GM12801 (cell line): ENCODE results near the gene EPYC.

Experiments
- CTCF ChIP-seq: IDR thresholded peaks from one replicate; pipeline ENCODE4 v1.5.1; 2011; ENCODE audit warnings: control low read depth; ENCODE audit not compliant: insufficient read length; ENCODE audit errors: extremely low read depth

The EPYC gene

DNA sequence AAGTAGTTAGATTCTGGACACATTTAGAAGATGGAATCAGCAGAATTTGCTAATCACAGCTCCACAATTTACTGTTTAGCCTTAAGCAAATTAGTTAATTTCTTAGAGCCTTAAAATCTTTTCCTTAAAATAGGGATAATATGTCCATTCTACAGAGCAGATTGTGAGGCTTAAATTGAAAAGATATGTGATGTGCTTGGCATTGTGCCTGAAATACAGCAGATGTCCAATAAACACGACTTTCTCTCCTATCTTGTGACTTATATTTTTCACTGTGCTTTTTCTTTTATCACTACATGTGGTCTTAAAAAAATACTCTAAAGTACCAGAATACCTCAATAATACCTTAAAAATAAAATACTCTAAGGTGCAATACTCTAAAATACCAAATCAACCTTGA is 80.4 kb downstream of the EPYC start:
- TF ChIP-seq CTCF = no peak

DNA sequence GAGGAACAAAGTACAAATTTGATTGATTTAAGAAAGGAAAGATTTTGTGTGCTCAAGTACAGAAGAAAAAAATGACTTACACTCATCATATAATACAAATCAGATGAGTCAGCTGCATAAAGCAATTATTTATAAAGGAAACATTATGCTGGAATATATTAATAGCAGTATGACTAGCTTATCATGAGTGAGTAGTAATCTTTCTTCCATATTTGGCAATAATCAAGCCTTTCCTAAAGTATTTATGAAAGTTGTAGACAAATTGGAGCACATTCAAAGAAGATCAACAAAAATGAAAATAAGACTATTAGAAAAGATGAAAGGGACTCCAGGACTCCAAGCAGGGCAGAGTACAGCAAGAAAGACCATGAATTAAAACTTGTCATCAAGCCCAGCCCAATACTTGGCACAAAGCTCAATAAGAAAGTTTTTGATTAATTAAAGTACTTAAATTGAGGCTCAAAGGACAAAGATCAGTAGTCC is 82.6 kb downstream of the EPYC start:
- TF ChIP-seq CTCF = no peak

DNA sequence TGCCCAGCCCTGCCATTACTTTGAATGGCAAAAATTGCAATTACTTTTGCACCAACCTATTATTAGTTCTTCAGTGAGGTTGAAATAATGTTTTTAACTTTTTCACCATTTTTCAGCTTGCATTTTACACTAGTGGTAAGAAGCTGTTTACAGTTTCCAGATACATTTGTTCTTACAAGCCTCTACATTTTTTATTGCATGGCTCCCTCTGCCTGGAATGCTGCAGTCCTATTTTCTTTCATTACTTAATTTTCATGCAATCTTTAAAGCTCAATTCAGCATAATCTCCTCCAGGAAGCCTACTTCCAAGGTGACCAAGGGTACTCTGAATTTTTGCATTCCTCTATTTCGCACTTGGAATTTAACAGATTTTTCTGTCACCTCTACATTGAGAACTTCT is 83.2 kb downstream of the EPYC start:
- TF ChIP-seq CTCF = no peak

DNA sequence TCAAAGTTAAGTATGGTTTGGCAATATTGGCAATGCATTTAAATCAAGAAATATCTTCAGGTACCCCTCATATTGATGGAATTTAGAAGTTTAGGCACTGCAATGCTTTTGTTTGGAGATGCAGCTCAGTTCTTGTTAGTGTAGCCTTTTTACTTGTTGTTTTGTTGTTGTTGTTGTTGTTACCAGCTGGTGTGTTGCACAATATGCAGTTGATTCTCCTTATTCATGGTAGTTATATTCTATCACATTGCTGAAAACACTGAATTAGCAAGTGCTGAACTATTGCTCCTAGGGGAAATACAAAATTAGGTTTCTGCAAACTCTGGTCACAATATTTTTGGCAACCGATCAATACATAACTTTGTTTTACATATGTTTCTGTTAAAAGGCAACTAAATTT is 84.5 kb downstream of the EPYC start:
- TF ChIP-seq CTCF = no peak

DNA sequence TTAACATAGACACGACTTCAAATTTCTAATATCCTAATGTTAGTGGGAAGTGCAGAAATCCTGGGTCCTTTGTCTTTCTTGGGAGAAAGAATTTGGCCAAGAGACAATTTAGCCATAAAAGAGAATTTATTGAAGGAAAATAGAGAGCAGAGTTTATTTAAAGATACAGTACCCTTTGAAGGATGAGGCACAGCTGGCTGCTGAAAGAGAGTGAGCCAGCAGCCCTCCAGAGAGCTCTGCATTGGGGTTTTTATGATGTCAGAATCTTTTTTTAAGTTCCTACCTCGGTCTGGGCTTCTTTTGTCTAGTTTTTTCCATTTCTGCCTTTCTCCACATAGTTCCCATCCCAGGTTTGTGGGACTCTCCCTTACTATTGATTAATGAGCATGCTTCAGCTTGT is 87.3 kb downstream of the EPYC start:
- TF ChIP-seq CTCF = no peak

GRCh38 chr12:90916516-90916915 is 88.3 kb downstream of the EPYC start:
- TF ChIP-seq CTCF = no peak

DNA sequence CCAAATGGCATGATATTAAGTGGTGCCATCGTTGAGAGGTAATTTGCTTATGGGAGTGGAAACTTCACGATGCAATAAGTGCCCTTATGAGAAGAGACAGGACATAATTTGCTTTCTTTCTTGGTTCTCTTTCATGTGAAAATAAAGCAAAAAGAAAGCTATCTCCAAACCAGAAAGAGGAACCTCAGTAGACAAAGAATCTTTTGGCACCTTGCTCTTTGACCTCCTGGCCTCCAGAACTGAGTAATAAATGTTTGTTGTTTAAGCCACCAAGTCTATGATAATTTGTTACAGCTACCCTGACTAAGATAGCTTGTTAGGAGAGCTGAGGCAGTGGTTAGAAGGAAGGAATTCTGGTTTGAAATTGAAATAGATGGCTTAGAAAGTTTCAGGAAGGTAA is 89.4 kb downstream of the EPYC start:
- no peak for TF ChIP-seq CTCF
